Activated T-cell treated with anti-CD3 and anti-CD28 coated beads for 48 hours (primary cell): ENCODE measurements around the gene OLFML2A.
"Not testable (repeated sequence)": the region's sequence is repeated elsewhere in the genome, so short reads cannot be mapped to it uniquely, and the experiment has no call there.

Experiments
- DNase-seq: peaks from one replicate; pipeline ENCODE4 v3.0.0-alpha.2; 2020; ENCODE audit warnings: low read depth

Gene OLFML2A

DNA sequence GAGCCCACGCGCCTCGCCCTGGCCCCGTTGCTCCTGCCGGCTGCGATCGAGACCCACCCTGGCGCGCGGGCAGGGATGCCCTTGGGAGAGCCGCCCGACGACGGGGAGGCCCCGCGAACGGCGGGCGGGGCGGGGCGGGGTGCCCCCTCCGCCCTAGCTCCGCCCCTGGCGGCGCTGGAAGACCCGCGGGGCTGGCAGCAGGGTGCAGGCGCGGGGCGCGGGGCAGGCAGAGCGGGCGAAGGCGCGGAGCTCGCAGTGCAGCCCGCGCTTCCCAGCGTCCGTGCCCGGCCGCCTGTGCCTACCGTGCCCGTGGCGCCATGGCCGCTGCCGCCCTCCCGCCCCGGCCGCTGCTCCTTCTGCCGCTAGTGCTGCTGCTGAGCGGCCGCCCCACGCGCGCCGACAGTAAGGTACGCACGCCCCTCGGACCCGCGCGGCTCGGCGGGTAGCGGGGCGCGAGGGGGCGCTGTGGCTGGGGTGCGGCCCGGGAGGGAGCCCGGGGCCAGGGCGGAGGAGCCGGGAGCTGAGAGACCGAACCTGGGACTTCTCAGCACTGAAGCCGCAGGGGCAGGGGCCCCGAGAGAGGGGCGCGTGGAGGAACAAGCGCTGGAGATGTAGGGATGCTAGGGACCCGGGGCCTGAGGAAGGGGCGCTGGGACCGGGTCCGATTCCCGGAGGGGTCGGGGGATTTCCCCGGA is at the start of gene OLFML2A:
TSS of gene OLFML2A (plus strand) at position 180 of the 695 bp plus-strand sequence. CDS start at position 318, 138 bp downstream.
- no peak for DNase-seq

GRCh38 chr9:124730772-124731171 is 46.2 kb upstream of the OLFML2A start:
- no peak for DNase-seq

GRCh38 chr9:124733964-124734740 is 42.8 kb upstream of the OLFML2A start:
- DNase-seq = no peak

- not testable (repeated sequence) for DNase-seq
Measured at GRCh38 chr9:124734741-124735083, 42.2 kb upstream of the OLFML2A start.

GRCh38 chr9:124735121-124735520 is 41.8 kb upstream of the OLFML2A start:
- no peak for DNase-seq

- not testable (repeated sequence) for DNase-seq
Measured at GRCh38 chr9:124738075-124738474, 38.9 kb upstream of the OLFML2A start.

DNA sequence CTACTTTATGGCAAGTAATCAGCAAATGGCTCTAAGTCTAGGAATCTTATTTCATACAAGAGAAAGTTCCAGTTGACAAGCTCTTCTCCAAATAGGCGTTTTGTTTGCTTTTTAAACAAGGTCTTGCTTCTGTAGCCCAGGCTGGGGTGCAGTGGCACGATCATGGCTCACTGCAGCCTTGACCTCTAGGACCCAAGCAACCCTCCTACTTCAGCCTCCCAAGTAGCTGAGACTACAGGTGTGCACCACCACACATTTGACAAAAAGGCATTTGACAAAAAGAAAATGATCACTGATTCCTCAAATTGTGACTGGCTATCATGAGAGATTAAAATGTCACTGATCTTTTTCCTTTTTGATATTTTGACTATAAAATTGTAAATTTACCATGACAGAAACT is 37.6 kb upstream of the OLFML2A start:
- no peak for DNase-seq

GRCh38 chr9:124741149-124741548 is 35.8 kb upstream of the OLFML2A start:
- DNase-seq = no peak

GRCh38 chr9:124741662-124742061 is 35.3 kb upstream of the OLFML2A start:
- no peak for DNase-seq

DNA sequence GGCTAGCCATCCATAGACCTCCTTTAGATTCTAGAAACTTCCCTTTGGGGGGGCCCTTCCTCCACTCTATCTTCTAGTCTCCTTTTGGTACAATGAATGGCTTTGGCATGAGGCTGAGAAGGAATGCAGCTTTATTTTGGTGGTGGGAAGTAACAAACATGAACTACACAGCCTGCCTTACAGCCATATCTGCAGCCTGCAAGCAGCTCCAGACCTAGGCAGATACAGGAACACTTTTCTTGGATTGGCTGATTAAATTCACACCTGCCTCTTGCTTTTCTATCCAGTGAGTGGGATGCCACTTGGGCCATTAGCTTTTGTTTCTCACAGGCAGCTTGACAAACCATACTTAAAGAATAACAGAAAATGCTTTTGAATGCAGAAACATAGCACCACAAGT is 34.0 kb upstream of the OLFML2A start:
- no peak for DNase-seq

- no peak for DNase-seq
Measured at GRCh38 chr9:124743686-124744348, 33.1 kb upstream of the OLFML2A start.

DNA sequence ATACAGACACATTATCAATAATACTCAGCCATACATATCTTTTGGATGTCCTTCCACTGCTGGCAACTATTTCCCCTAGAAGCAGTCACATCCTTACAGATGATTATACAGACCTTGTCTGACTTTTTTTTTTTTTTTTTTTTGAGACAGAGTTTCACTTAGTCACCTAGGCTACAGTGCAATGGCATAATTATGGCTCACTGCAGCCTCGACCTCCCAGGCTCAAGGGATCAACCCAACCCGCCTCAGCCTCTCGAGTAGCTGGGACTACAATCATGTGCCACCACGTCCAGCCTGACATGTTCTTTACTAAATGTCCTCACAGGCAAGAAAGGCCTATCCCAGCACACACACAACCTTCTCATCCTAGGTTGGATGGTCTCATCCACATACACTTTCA is 29.9 kb upstream of the OLFML2A start:
- no peak for DNase-seq

GRCh38 chr9:124749284-124749683 is 27.6 kb upstream of the OLFML2A start:
- no peak for DNase-seq

DNA sequence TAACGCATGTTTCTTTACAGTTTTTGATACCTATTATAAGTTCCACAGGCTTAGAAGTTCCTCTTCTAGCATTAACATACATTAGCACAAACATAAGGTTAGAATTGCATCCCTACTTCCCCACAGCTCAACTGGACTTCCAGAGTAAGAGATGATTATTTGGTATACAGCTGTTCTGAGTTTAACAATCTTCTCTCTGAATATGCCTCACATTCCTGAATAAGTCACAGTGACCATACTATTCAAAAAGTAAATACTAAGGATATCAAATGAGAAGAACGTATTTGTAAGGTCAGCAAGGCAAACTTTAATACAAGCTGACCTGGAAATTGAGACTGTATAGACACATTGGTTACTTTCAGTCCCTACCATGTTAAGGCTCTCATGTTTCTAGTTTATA is 27.2 kb upstream of the OLFML2A start:
- DNase-seq = no peak

DNA sequence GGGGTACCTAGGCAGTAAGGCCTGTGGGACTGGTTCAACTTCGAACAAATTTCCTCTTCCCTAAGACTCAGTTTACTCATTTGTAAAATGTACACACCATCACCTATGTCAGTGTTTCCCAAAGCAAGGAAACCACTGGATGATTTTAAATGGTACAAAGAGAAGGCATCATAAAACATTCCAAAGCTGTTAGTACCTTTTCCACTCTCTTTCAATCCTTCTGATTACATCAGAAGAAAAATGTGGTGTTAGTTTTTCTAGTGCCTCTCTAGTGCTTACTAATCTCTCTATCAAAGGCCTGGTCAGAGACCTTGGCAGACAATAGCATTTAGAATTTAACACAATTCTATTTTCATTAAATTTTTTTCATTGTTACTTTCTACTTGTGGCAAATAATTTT is 24.0 kb upstream of the OLFML2A start:
- DNase-seq = no peak

DNA sequence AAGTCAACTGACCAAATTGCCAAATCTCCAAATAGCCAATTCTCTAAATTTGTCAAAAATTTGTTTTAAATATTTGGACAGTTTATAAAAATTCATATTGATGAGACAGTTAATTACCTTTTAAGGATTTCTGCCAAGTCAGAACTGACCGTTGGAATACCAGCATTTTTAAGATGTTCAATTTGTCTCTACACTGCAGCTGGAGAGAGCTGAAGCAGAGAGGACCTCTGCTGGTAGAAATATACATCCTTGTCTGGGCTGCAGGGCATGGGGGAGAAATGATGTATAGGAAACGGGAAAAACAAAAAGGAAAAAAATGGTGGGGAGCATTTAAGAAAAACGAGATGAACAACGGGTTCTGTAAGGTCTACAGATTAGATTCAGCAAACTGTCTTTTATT is 22.6 kb upstream of the OLFML2A start:
- no peak for DNase-seq

DNA sequence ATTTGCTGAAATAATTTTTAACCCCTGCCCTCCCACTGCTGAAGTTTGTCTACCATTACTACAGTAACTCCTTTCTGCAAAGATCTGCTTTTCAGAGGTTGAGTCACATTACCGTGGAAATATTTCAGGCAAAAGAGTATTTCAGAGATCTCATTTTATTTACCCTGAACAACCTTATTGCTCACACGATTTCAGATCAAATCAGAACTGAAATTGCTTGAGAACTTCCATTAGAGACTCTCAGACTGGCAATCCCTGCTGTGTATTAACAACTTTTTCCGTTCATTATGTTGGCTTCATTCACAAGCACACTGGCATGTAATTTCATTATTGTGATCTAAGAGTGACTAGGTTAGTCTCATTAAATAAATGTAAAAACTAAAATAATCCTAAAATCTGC is 21.9 kb upstream of the OLFML2A start:
- DNase-seq = no peak

- no peak for DNase-seq
Measured at GRCh38 chr9:124756011-124756410, 20.9 kb upstream of the OLFML2A start.

DNA sequence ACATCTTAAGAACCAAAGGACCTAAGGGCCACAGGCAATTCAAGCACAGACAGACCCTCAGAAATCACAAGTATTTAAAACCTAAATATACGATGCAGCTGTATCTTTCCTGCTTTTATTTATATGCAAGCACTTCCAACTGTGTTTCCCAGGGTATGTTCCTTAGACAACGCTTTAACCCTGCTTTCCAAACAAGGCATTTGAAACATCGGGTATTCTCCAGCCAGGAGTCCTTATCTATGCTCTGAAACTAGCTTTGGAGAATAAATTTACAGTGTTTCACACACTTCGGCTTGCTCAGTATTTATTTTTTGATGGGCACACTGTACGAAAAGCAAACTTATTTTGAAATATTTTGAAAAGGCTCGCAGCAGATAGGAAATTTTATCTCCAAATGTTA is 19.3 kb upstream of the OLFML2A start:
- no peak for DNase-seq

DNA sequence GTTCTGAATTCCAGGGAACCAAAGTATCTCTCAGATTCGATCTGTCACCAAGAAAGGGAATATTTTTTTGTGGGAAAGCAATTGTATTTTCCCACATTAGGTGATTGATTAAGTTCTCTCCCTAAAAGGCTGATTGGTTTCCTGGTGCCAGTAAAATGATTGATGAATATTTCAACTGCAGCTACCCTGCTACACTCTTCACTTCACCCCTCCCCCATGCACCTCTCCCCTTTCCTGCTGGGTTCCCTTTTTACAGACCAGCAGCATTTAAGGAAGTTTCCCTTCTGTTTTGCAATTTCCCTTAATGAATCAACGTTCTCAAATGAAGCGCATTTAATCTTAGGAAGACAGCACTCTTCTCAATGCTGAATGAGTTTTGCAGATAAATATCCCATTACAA is 18.9 kb upstream of the OLFML2A start:
- DNase-seq = no peak

GRCh38 chr9:124758691-124759090 is 18.2 kb upstream of the OLFML2A start:
- DNase-seq = no peak

- no peak for DNase-seq
Measured at GRCh38 chr9:124759327-124759726, 17.6 kb upstream of the OLFML2A start.

- no peak for DNase-seq
Measured at GRCh38 chr9:124760719-124761118, 16.2 kb upstream of the OLFML2A start.
